Caco-2 (cell line): ENCODE data around the gene RSPH6A. TPM values are rescaled to one million over a fixed set of nuclear protein-coding genes. Genes with fewer than 3 reads are reported as not detected.
A peak's percentile ranks its signal among the peaks of the same experiment; 100 is the strongest.

Experiments
- BruUV-seq: library from RNA; stranded (reverse); fragments of 400-500 nt; replicated peaks from 2 replicates; lab custom pipeline; 2021; lab: Mats Ljungman, UMichigan
- CTCF ChIA-PET: fragments of 300-600 bp; sonication (Branson Sonifier 250); formaldehyde crosslinking; loops from one replicate; lab custom pipeline; 2022; ENCODE audit warnings: antibody characterized with exemption; lab: Charles Lee
- POLR2A ChIA-PET: fragments of 300-600 bp; sonication (Branson Sonifier 250); formaldehyde crosslinking; loops from one replicate; lab custom pipeline; 2022; ENCODE audit warnings: antibody characterized with exemption; lab: Charles Lee
- DNase-seq, 2 experiments: peaks; one replicate each; pipeline versions ENCODE4 v3.0.0 to v3.0.0-alpha.2; 2020 to 2022
- H3K27me3 ChIP-seq: replicated peaks from 2 replicates; pipeline ENCODE4 v1.6.0; 2011; ENCODE audit warnings: low read length; ENCODE audit not compliant: control insufficient read depth, insufficient read depth
- H3K36me3 ChIP-seq: 2 replicates; pipeline ENCODE4 v1.5.1; 2011; ENCODE audit warnings: low read length; ENCODE audit not compliant: control insufficient read depth, insufficient read depth
- H3K4me1 ChIP-seq: fragments of 250-450 bp; sonication (Bioruptor Pico); 2 replicates; pipeline ENCODE4 v1.5.1; 2020; ENCODE audit warnings: mild to moderate bottlenecking
- H3K4me3 ChIP-seq: 2 replicates; pipeline ENCODE4 v1.5.1; 2011; ENCODE audit warnings: low read depth, mild to moderate bottlenecking, control low read depth, low read length
- H3K9me3 ChIP-seq: fragments of 250-450 bp; sonication (Bioruptor Pico); 2 replicates; pipeline ENCODE4 v1.5.1; 2020; ENCODE audit warnings: mild to moderate bottlenecking, moderate library complexity
- H3K27ac Mint-ChIP-seq: one replicate; pipeline ENCODE4 v1.8.0; 2022; ENCODE audit warnings: mixed read lengths; ENCODE audit not compliant: unreplicated experiment
- H3K27me3 Mint-ChIP-seq: one replicate; pipeline ENCODE4 v1.8.0; 2022; ENCODE audit warnings: mixed read lengths; ENCODE audit not compliant: insufficient read depth, unreplicated experiment
- H3K36me3 Mint-ChIP-seq: one replicate; pipeline ENCODE4 v1.8.0; 2022; ENCODE audit warnings: mild to moderate bottlenecking, mixed read lengths; ENCODE audit not compliant: insufficient read depth, unreplicated experiment
- H3K4me1 Mint-ChIP-seq: one replicate; pipeline ENCODE4 v1.8.0; 2022; ENCODE audit warnings: low read depth, mixed read lengths; ENCODE audit not compliant: unreplicated experiment
- H3K4me3 Mint-ChIP-seq: one replicate; pipeline ENCODE4 v1.8.0; 2022; ENCODE audit warnings: mild to moderate bottlenecking, moderate library complexity, mixed read lengths; ENCODE audit not compliant: unreplicated experiment
- H3K9me3 Mint-ChIP-seq: one replicate; pipeline ENCODE4 v1.8.0; 2022; ENCODE audit warnings: mixed read lengths; ENCODE audit not compliant: unreplicated experiment
- CTCF ChIP-seq, 2 experiments: fragments of 200-600 bp in 1 of 2; IDR thresholded peaks; 1 replicate in 1 of 2; 2 replicates in 1 of 2; pipeline versions ENCODE4 v1.5.1 to v1.8.0; 2011 to 2022; ENCODE audit warnings: antibody characterized with exemption in 1 of 2, control low read depth in 1 of 2, inconsistent platforms in 1 of 2, low read depth in 1 of 2, low read length in 1 of 2, mild to moderate bottlenecking in 1 of 2, moderate library complexity in 1 of 2; ENCODE audit not compliant: insufficient read depth in 1 of 2, severe bottlenecking in 1 of 2, unreplicated experiment in 1 of 2
- intact Hi-C: fragments of 100-400 bp; cut with micrococcal nuclease; formaldehyde crosslinking; loops from one replicate; pipeline ENCODE4 v1.10.0; 2022; ENCODE audit not compliant: unreplicated experiment
- total RNA-seq: library from RNA; stranded (reverse); gene quantifications from 2 replicates; pipeline ENCODE4 v1.2.3, GENCODE V29; 2022

RSPH6A gene
- total RNA-seq, 1 experiment from 2014 or later: 0.23 TPM

GRCh38 chr19:45764475-45764874, 50.6 kb downstream of the RSPH6A start:
- CTCF ChIA-PET: no interaction called here
- BruUV-seq: no TSS peak
- POLR2A ChIA-PET: interaction anchor here (0.6 to 1.1 kb wide), 2 partner anchors 20 to 34 kb away, joined by 3 to 4 read pairs; partner anchors contain the start of gene FBXO46
- intact Hi-C loops: no loop called here
- Mint-ChIP-seq H3K36me3 (peaks cover 23% of the 10 kb centered on the region), H3K4me3 (peak overlapping the region; percentile 23), H3K4me1 (peaks cover 7% of the 10 kb centered on the region), H3K27ac (peak overlapping the region; percentile 76), H3K9me3 (no peaks in the 10 kb centered on the region), H3K27me3 (no peaks in the 10 kb centered on the region)
- Histone ChIP-seq H3K4me1 (peaks cover 6% of the 10 kb centered on the region), H3K9me3 (no peaks in the 10 kb centered on the region), H3K4me3 (no peak overlapping the region), H3K36me3 (no peaks in the 10 kb centered on the region), H3K27me3 (no peaks in the 10 kb centered on the region)
- DNase-seq: no peak
- TF ChIP-seq CTCF (IDR thresholded peaks at IDR 0.05; ENCODE audit: insufficient read depth in 1 of 2, low read depth in 1 of 2, low read length in 1 of 2, severe bottlenecking in 1 of 2, unreplicated experiment in 1 of 2): no peak

- Mint-ChIP-seq H3K4me3 (no peak overlapping the region), H3K4me1 (peaks cover 7% of the 10 kb centered on the region), H3K36me3 (peaks cover 17% of the 10 kb centered on the region), H3K27ac (no peak overlapping the region), H3K27me3 (no peaks in the 10 kb centered on the region), H3K9me3 (no peaks in the 10 kb centered on the region)
- H3K9me3 ChIP-seq: no peaks in the 10 kb centered on the region
- no peaks in the 10 kb centered on the region for H3K27me3 ChIP-seq
- H3K4me3 ChIP-seq: no peak overlapping the region
- intact Hi-C loops: no loop called here
- ChIA-PET CTCF (no interaction called here), POLR2A (interaction anchor here (0.6 kb wide), 1 partner anchor 21 kb away, joined by 3 read pairs; no protein-coding TSS in a partner anchor)
- TF ChIP-seq CTCF (IDR thresholded peaks at IDR 0.05; ENCODE audit: insufficient read depth in 1 of 2, low read depth in 1 of 2, low read length in 1 of 2, severe bottlenecking in 1 of 2, unreplicated experiment in 1 of 2): no peak
- H3K4me1 ChIP-seq: peaks cover 6% of the 10 kb centered on the region
- no peak for DNase-seq
- no TSS peak for BruUV-seq
- H3K36me3 ChIP-seq: no peaks in the 10 kb centered on the region
Observed at GRCh38 chr19:45763691-45764294, 51.3 kb downstream of the RSPH6A start.

GRCh38 chr19:45762870-45763631, 52.1 kb downstream of the RSPH6A start:
- peaks cover 6% of the 10 kb centered on the region for H3K4me1 ChIP-seq
- CTCF ChIA-PET: interaction anchor here (1.3 kb wide), 1 partner anchor 11 kb away, joined by 3 read pairs; no protein-coding TSS in a partner anchor
- no peaks in the 10 kb centered on the region for H3K9me3 ChIP-seq
- H3K4me3 ChIP-seq: no peak overlapping the region
- Mint-ChIP-seq H3K36me3 (peaks cover 13% of the 10 kb centered on the region), H3K4me3 (no peak overlapping the region), H3K27ac (no peak overlapping the region), H3K27me3 (no peaks in the 10 kb centered on the region), H3K9me3 (no peaks in the 10 kb centered on the region), H3K4me1 (peaks cover 7% of the 10 kb centered on the region)
- DNase-seq: no peak
- POLR2A ChIA-PET: no interaction called here
- no peaks in the 10 kb centered on the region for H3K27me3 ChIP-seq
- BruUV-seq: no TSS peak
- H3K36me3 ChIP-seq: no peaks in the 10 kb centered on the region
- intact Hi-C loops: no loop called here
- no peak for TF ChIP-seq CTCF (IDR thresholded peaks at IDR 0.05; ENCODE audit: insufficient read depth in 1 of 2, low read depth in 1 of 2, low read length in 1 of 2, severe bottlenecking in 1 of 2, unreplicated experiment in 1 of 2)
